GM12892 (cell line): ENCODE data around the gene RAB10.

Experiments used
- POLR2A ChIP-seq: IDR thresholded peaks from 2 replicates; pipeline ENCODE4 v1.6.1; 2011; ENCODE audit warnings: low read depth, low read length, control low read depth
- TAF1 ChIP-seq: IDR thresholded peaks from 2 replicates; pipeline ENCODE4 v1.6.1; 2011; ENCODE audit warnings: low read depth, mild to moderate bottlenecking, control low read depth, low read length, borderline replicate concordance

- TF ChIP-seq TAF1 (no peak), POLR2A (no peak)
These were observed 43.4 kb downstream of the RAB10 start for GRCh38 chr2:26077291-26077690.
